Measurements from ENCODE around the gene PARD3B. TPM values are rescaled to one million over a fixed set of nuclear protein-coding genes. Genes with fewer than 3 reads are reported as not detected.

PARD3B gene
- total and polyA plus RNA-seq, 10 of the 15 experiments (the other 5 are each of a cell fraction or from before 2014, with no cell fraction given), result 0.01 to 0.54 (median 0.07) TPM; not detected in 7

DNA sequence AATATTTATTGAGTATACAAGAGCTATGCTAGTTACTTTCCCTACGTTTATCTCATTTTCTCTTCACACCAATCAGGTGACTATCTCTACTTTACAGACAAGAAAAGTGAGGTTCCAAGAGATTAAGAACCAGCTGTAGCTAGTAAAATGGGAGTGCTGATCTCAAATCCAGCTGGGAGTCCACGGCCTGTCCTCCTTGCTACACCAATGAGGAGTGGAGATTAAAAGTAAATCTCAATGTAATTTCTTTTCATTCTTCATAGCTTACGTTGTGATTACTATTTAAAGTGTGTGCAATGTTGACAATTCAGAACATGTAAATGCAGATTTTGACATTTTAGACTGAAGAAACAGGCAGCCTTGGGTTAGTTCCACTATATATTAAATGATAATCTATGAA is 1083.1 kb downstream of the PARD3B start (continued):
- TF ChIP-seq ETV6 (conservative IDR thresholded peaks at IDR 0.05 in 1 of 2, IDR thresholded peaks at IDR 0.05 in 1 of 2; ENCODE audit: borderline replicate concordance in 1 of 2, low read depth in 1 of 2), result no peak

DNA sequence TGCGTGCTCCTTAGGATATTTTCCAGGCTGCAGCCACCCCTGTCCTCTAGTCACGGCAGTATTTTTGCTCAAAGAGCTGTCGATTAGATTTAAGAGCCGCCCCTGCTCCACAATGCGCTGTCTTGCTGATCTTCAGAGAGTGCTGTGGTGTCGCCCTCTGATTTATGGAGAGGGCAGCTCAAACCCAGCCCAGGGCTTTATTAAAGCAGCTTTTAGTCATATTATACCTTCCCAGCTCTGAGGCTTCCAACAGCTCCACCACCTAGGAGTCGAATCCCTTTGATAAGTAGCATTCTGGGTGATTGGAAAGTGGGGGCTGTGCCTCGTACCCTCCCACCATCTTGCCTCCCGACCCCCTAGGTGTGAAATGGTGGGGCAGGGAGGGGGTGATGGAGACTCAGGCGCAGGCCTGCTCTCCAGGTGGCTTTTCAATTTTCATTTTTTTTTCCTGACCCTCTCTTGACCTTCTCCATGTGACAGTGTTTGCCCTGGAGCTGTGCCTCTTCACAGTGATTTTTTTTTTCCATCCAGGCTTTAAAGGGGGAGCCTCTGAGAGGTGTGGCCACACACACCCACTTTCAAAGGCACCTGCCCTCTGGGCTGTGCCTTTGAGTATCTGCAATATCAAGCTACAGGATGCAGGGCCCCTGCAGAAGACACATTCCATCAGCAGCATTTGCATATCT is 1084.0 kb downstream of the PARD3B start:
- in situ Hi-C loops (cut with MboI), result no loop called here
- no peak for ATAC-seq
- TF ChIP-seq, protein P1, sequence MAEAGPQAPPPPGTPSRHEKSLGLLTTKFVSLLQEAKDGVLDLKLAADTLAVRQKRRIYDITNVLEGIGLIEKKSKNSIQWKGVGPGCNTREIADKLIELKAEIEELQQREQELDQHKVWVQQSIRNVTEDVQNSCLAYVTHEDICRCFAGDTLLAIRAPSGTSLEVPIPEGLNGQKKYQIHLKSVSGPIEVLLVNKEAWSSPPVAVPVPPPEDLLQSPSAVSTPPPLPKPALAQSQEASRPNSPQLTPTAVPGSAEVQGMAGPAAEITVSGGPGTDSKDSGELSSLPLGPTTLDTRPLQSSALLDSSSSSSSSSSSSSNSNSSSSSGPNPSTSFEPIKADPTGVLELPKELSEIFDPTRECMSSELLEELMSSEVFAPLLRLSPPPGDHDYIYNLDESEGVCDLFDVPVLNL (IDR thresholded peaks at IDR 0.05; ENCODE audit: low read depth, low read length), result no peak
- TF ChIP-seq CHD4 (IDR thresholded peaks at IDR 0.05) (no peak), RUNX3 (IDR thresholded peaks at IDR 0.05; ENCODE audit: low read length) (no peak), IKZF2 (IDR thresholded peaks at IDR 0.05) (no peak), POLR2AphosphoS5 (IDR thresholded peaks at IDR 0.05; ENCODE audit: low read length) (no peak), SIN3A (IDR thresholded peaks at IDR 0.05; ENCODE audit: low read depth, low read length) (no peak)
- TF ChIP-seq, protein P2, sequence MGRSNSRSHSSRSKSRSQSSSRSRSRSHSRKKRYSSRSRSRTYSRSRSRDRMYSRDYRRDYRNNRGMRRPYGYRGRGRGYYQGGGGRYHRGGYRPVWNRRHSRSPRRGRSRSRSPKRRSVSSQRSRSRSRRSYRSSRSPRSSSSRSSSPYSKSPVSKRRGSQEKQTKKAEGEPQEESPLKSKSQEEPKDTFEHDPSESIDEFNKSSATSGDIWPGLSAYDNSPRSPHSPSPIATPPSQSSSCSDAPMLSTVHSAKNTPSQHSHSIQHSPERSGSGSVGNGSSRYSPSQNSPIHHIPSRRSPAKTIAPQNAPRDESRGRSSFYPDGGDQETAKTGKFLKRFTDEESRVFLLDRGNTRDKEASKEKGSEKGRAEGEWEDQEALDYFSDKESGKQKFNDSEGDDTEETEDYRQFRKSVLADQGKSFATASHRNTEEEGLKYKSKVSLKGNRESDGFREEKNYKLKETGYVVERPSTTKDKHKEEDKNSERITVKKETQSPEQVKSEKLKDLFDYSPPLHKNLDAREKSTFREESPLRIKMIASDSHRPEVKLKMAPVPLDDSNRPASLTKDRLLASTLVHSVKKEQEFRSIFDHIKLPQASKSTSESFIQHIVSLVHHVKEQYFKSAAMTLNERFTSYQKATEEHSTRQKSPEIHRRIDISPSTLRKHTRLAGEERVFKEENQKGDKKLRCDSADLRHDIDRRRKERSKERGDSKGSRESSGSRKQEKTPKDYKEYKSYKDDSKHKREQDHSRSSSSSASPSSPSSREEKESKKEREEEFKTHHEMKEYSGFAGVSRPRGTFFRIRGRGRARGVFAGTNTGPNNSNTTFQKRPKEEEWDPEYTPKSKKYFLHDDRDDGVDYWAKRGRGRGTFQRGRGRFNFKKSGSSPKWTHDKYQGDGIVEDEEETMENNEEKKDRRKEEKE (IDR thresholded peaks at IDR 0.05), result no peak
- TF ChIP-seq, protein P3, sequence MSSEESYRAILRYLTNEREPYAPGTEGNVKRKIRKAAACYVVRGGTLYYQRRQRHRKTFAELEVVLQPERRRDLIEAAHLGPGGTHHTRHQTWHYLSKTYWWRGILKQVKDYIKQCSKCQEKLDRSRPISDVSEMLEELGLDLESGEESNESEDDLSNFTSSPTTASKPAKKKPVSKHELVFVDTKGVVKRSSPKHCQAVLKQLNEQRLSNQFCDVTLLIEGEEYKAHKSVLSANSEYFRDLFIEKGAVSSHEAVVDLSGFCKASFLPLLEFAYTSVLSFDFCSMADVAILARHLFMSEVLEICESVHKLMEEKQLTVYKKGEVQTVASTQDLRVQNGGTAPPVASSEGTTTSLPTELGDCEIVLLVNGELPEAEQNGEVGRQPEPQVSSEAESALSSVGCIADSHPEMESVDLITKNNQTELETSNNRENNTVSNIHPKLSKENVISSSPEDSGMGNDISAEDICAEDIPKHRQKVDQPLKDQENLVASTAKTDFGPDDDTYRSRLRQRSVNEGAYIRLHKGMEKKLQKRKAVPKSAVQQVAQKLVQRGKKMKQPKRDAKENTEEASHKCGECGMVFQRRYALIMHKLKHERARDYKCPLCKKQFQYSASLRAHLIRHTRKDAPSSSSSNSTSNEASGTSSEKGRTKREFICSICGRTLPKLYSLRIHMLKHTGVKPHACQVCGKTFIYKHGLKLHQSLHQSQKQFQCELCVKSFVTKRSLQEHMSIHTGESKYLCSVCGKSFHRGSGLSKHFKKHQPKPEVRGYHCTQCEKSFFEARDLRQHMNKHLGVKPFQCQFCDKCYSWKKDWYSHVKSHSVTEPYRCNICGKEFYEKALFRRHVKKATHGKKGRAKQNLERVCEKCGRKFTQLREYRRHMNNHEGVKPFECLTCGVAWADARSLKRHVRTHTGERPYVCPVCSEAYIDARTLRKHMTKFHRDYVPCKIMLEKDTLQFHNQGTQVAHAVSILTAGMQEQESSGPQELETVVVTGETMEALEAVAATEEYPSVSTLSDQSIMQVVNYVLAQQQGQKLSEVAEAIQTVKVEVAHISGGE (CRISPR knock-in tag; IDR thresholded peaks at IDR 0.05), result no peak

More for the DNA sequence above, 1084.0 kb downstream of the PARD3B start:
- POLR2A ChIA-PET, result no interaction called here
- 35% methylated on average over 10 of the region's 10 CpGs for WGBS (ENCODE audit: insufficient coverage, insufficient replicate concordance, low lambda C conversion rate, missing lambda C conversion rate)
- H3K4me3 ChIP-seq, result no peak overlapping the region
- H3K9ac ChIP-seq (ENCODE audit: control insufficient read depth, insufficient read depth, low read length), result no peak overlapping the region
- no peaks in the 10 kb centered on the region for H3K36me3 ChIP-seq (ENCODE audit: control insufficient read depth in 2 of 2, insufficient read depth in 2 of 2, low read length in 1 of 2)
- SMC1A ChIA-PET (ENCODE audit: uncharacterized antibody, unreplicated experiment), result no interaction called here
- BruUV-seq (replicated peaks), result no TSS peak
- DNase-seq (ENCODE audit: low read depth, low spot score) (no peak), FAIRE-seq (no peak)
- H2AFZ ChIP-seq (ENCODE audit: control insufficient read depth, low read depth, low read length), result no peak overlapping the region
- H3K27ac ChIP-seq (ENCODE audit: control insufficient read depth, insufficient read depth), result no peak overlapping the region
- H3K79me2 ChIP-seq (ENCODE audit: control insufficient read depth, insufficient read depth, low read length), result no peaks in the 10 kb centered on the region
- H3K9me3 ChIP-seq (replicated peaks; ENCODE audit: control insufficient read depth, insufficient read depth, low read length), result no peaks in the 10 kb centered on the region
- intact Hi-C loops (cut with micrococcal nuclease; ENCODE audit: unreplicated experiment), result no loop called here
- H3K4me1 ChIP-seq (ENCODE audit: control insufficient read depth, insufficient read depth, low read length), result no peaks in the 10 kb centered on the region
- H3K27me3 ChIP-seq (replicated peaks in 1 of 2; ENCODE audit: control insufficient read depth in 2 of 2, insufficient read depth in 2 of 2, low read length in 1 of 2), result peaks cover 0 to 9% of the 10 kb centered on the region in 2 experiments
- CTCF ChIA-PET, result interaction anchor here (1.2 to 1.5 kb wide), 3 partner anchors 17 to 46 kb away, joined by 3 to 4 read pairs (median 3); no protein-coding TSS in a partner anchor
- no peak overlapping the region for H3K4me2 ChIP-seq (ENCODE audit: control insufficient read depth, insufficient read depth)
- RAD21 ChIA-PET (ENCODE audit: unreplicated experiment), result no interaction called here
- H4K20me1 ChIP-seq (ENCODE audit: control insufficient read depth, insufficient read depth), result no peaks in the 10 kb centered on the region
